ENCODE results near the gene CD300LB. TPM values are rescaled to one million over a fixed set of nuclear protein-coding genes. Genes with fewer than 3 reads are reported as not detected.
"Not testable (repeated sequence)": the region's sequence is repeated elsewhere in the genome, so short reads cannot be mapped to it uniquely, and the experiment has no call there.

CD300LB gene
- not detected for total RNA-seq

DNA sequence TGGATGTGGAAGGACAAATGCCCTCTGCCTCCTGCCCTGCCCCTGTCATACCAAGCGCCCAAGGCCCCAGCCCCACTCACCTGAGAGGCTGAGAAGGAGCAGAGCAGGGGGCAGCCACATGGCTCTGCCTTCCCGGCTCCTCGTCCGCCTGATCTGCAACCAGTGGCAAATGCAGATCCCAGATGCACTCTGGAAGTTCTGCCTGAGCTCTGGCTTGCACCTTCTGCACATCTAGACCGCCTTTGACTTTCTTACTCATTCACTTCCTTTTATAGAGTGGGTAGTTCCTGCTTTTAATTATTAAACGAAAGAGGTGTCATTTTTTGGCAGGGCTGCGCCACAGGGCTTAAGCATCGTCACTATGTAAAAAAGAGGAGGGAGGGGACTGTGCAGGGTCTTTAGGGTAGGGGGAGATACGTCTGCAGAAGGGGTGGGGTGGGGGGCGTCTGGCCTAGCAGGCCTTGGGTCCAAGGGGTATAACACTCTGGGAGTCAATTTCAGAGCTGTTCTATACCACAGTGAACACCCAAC, at the start of gene CD300LB:
CD300LB (minus strand) TSS at position 245 of the 531 bp plus-strand sequence; CDS start at position 120, 125 bp downstream.
- POLR2A ChIA-PET, result no interaction called here
- CTCF ChIA-PET, result interaction anchor here (1.1 to 2.2 kb wide), 2 partner anchors 152 to 163 kb away, joined by 4 to 20 read pairs; partner anchors contain the start of gene GPR142

DNA sequence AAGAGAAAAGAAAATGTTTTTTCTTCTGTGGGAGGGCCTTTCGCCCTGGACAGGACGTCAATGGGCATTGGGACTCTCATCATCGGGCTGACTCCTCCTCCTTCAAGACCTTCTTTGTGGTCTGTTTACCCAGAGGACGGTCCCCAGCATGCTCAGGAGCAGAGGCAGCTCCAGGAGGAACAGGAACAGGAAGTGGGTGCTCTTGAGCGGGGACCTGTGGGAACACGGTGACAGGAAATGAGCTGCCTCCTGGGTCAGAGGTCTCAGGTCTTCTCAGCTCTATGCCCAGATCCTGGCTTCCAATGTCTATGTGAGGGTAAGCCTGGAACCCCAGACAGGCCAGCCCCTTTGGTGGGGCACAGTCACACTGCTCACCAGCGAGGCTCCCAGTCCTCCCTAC, 48.6 kb upstream of the CD300LB start:
- CTCF ChIA-PET, result no interaction called here

DNA sequence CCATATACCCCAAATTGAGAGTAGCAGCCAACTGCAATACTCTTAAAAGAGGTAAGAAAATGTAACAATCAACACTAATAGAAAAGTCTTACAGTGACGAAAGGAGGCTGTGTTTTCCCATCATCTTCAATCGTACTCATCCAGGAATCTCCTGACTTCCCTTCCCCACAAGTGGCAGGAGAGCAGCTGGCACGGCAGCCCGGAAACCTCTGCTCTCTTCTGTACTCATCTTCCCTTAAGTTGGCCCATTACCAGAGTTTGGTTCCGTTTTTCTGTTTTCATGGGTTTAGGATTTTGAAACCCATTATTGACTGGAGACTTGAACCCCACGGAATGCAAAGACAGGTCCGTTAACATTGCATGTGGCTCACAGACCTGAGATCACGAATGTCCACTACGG, 47.7 kb upstream of the CD300LB start:
- ChIA-PET CTCF (no interaction called here), POLR2A (no interaction called here)

More for the DNA sequence above, 48.6 kb upstream of the CD300LB start:
- POLR2A ChIA-PET, result no interaction called here

DNA sequence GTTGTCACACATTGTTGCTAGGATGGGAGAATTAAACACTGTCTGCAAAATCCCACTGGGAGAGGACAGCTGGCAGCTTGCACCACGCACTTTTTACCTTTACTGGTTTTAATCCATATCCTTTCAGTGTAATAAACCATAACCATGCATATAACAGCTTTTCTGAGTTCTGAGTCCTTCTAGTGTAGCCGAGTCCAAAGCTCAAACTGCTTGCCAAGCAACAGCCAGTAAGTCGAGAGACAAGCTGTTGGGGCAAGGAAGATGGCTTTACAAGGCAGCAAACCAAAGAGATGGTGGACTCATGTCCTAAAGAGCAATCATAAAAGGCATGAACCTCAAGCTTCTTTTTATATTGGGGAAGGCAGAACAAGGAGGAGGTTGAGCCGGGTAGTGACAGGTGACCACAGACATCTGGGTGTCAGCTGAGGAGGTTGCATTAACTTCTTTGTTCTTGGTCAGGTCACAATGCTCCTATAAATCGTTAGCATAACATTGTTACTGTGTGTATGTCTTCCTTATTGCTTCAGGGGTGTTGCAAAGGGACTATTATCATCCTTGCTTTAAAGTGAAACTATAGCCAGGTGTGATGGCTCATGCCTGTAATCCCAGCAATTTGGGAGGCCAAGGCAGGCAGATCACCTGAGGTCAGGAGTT, 43.3 kb upstream of the CD300LB start:
- CTCF ChIA-PET, result interaction anchor here (0.8 kb wide), 1 partner anchor 8 kb away, joined by 3 read pairs; no protein-coding TSS in a partner anchor
- POLR2A ChIA-PET, result no interaction called here

DNA sequence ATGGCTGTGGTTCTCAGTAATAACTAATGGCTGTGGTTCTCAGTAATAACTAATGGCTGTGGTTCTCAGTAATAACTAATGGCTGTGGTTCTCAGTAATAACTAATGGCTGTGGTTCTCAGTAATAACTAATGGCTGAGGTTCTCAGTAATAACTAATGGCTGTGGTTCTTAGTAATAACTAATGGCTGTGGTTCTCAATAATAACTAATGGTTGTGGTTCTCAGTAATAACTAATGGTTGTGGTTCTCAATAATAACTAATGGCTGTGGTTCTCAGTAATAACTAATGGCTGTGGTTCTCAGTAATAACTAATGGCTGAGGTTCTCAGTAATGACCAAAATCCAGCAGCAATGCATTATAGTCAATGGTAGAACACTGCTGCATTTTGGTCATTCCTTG, 42.4 kb upstream of the CD300LB start:
- CTCF ChIA-PET, POLR2A ChIA-PET: not testable (repeated sequence)

DNA sequence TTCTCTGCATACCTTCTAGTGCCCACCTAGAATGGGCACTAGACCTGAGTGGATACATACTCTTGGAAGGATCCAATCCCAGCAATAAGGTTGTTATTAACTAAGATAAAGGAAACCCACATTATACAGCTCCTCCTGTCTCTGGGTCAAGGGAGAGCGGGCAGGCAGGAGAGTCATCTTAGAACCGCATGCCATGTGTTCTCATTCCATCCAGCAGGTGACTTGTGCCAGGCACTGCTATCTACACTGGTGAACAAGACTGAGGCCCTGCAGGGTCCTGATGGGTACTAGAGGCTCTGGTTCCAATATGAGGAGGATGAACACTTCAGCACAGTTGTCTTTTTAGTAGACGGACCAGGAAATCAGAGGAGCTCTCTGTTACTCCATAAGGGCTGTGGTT, 41.9 kb upstream of the CD300LB start:
- ChIA-PET CTCF (no interaction called here), POLR2A (no interaction called here)

- POLR2A ChIA-PET, result no interaction called here
- CTCF ChIA-PET, result no interaction called here
Observed at GRCh38 chr17:74571621-74572270, 40.5 kb upstream of the CD300LB start.

- ChIA-PET POLR2A (no interaction called here), CTCF (interaction anchor here (1.1 kb wide), 1 partner anchor 201 kb away, joined by 4 read pairs; no protein-coding TSS in a partner anchor)
Observed at GRCh38 chr17:74569020-74570003, 38.0 kb upstream of the CD300LB start.

DNA sequence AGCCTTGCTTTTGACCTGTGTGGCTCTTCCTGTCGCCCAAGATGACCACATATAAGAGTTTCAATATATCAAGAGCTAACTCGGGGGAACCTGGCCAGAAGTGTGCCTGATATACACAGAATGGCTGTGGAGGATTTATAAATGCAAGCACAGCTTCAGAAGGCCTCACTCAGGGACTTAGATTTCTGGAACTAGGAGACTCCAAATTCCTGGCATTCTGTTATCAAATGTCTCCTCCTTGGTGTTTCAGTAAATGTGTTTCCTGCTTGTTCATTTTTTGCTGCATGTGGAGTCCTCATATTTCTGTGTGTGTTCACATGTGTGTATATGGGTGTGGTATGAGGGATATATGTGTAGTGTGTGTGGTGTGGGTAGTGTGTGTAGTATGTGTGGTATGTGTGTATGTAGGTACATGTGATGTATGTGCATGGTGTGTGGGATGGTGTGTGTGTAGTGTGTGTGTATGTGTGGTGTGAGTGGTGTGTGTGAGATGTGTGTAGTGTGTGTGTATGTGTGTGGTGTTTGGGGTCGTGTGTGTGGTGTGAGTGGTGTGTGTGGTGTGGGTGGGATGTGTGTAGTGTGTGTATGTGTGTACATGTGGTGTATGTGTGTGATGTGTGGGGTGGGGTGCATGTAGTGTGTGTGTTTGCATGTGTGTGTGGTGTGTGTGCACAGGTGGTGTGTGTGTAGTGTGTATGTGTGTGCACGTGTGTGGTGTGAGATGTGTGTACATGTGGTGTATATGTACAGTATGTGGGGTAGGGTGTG, 37.0 kb upstream of the CD300LB start:
- POLR2A ChIA-PET, result no interaction called here

GRCh38 chr17:74567397-74567796, 36.1 kb upstream of the CD300LB start, which contains the start of gene CD300H:
TSS of gene CD300H (minus strand) at chr17:74567509.
- ChIA-PET POLR2A (no interaction called here), CTCF (interaction anchor here (0.9 to 1.7 kb wide), 2 partner anchors 38 to 90 kb away, joined by 3 to 4 read pairs; no protein-coding TSS in a partner anchor)

More for the DNA sequence above, 37.0 kb upstream of the CD300LB start:
- CTCF ChIA-PET, result no interaction called here

- ChIA-PET CTCF (interaction anchor here (0.8 to 1.7 kb wide), 9 partner anchors 8 to 296 kb away, joined by 3 to 11 read pairs (median 4); partner anchors contain the start of gene RAB37), POLR2A (no interaction called here)
Observed at GRCh38 chr17:74566132-74566753, 35.0 kb upstream of the CD300LB start.

GRCh38 chr17:74565126-74565525, 33.9 kb upstream of the CD300LB start:
- ChIA-PET CTCF (interaction anchor here (1.1 kb wide), 1 partner anchor 92 kb away, joined by 3 read pairs; no protein-coding TSS in a partner anchor), POLR2A (no interaction called here)

- CTCF ChIA-PET, result no interaction called here
- POLR2A ChIA-PET, result no interaction called here
Observed at GRCh38 chr17:74563358-74563757, 32.1 kb upstream of the CD300LB start.

- POLR2A ChIA-PET, result interaction anchor here (0.6 kb wide), 1 partner anchor 59 kb away, joined by 3 read pairs; no protein-coding TSS in a partner anchor
- CTCF ChIA-PET, result no interaction called here
Observed at GRCh38 chr17:74561586-74561985, 30.3 kb upstream of the CD300LB start.

DNA sequence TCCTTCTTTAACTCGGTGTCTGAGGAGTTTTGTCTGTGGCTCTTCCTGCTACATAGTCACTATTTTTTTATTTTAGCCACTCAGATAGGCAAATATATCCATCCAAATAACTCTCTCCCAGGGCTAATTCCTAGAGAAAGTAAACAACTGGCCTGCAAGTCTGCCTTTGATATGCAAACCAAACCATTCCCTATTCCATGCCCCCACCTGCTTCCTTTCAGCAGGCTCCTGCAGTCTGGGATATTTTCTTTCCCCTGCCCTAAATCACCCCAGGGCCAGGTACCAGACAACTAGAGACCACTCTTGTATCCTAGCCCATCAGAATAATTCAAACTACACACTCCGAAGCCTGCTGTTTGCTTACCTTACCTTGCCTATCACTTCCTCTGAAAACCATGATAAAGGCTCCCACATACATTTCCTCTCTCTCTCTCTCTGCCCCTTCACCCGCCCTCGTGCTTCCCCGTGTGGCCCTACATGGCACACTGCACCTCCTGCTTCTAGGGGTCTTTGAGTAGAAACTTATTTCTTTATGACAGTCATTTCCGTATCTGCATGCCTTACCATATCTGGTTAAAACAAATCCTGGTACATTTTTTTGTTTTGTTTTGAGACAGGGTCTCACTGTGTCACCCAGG, 27.7 kb upstream of the CD300LB start:
- POLR2A ChIA-PET, result no interaction called here
- CTCF ChIA-PET, result no interaction called here

- CTCF ChIA-PET, POLR2A ChIA-PET: not testable (repeated sequence)
Observed at GRCh38 chr17:74558402-74558801, 27.1 kb upstream of the CD300LB start.

GRCh38 chr17:74555427-74555940, 24.2 kb upstream of the CD300LB start:
- ChIA-PET CTCF (no interaction called here), POLR2A (no interaction called here)

GRCh38 chr17:74554909-74555308, 23.6 kb upstream of the CD300LB start:
- CTCF ChIA-PET, result no interaction called here
- POLR2A ChIA-PET, result no interaction called here

All from activated CD8-positive, alpha-beta memory T cell treated with anti-CD3 and anti-CD28 coated beads for 36 hours (primary cell).